ENCODE results near the gene TTL.

- no peak for TF ChIP-seq EP300 (IDR thresholded peaks at IDR 0.05)
- no peak for TF ChIP-seq CTCF (IDR thresholded peaks at IDR 0.05)
- no peak for TF ChIP-seq POLR2A (IDR thresholded peaks at IDR 0.05)
- no peak for TF ChIP-seq POLR2AphosphoS5 (IDR thresholded peaks at IDR 0.05)
These were observed 5.5 kb downstream of the TTL start for GRCh38 chr2:112487444-112487961.

Data from upper lobe of left lung (tissue), 4 donors.